Kidney (tissue), 14 donors: ENCODE data around the gene DLGAP3. TPM values are rescaled to one million over a fixed set of nuclear protein-coding genes. Genes with fewer than 3 reads are reported as not detected.

Source experiments
- DNase-seq, 5 donors: peaks; one replicate each; pipeline ENCODE4 v3.0.0-alpha.2; 2013 to 2020
- FAIRE-seq: peaks from 2 replicates; lab custom pipeline; 2012; peaks lifted over from hg19 to GRCh38; lab: Jason Lieb, UNC
- H3K27ac ChIP-seq, 2 donors: one replicate each; pipeline ENCODE4 v1.7.0; 2013; ENCODE audit warnings: low read depth in 2 of 2, low read length in 2 of 2, inconsistent platforms in 1 of 2
- H3K27me3 ChIP-seq: one replicate; pipeline ENCODE4 v1.7.1; 2013; ENCODE audit warnings: low read length, inconsistent platforms; ENCODE audit not compliant: control insufficient read depth, insufficient read depth
- H3K36me3 ChIP-seq, 3 donors: one replicate each; pipeline versions ENCODE4 v1.7.0 to v1.7.1; 2013; ENCODE audit warnings: low read length in 3 of 3, control low read depth in 1 of 3, inconsistent platforms in 1 of 3; ENCODE audit not compliant: insufficient read depth in 3 of 3, control insufficient read depth in 2 of 3
- H3K4me1 ChIP-seq, 3 donors: one replicate each; pipeline versions ENCODE4 v1.7.0 to v1.7.1; 2013; ENCODE audit warnings: low read length in 3 of 3, inconsistent platforms in 1 of 3, low read depth in 1 of 3; ENCODE audit not compliant: control insufficient read depth in 2 of 3, insufficient read depth in 2 of 3
- H3K4me3 ChIP-seq, 3 donors: one replicate each; pipeline versions ENCODE4 v1.7.0 to v1.8.1; 2013; ENCODE audit warnings: low read length in 3 of 3, control low read depth in 1 of 3, inconsistent platforms in 1 of 3
- H3K9ac ChIP-seq, 3 donors: one replicate each; pipeline versions ENCODE4 v1.7.0 to v1.7.1; 2013; ENCODE audit warnings: low read length in 3 of 3, control low read depth in 1 of 3, inconsistent platforms in 1 of 3
- H3K9me3 ChIP-seq, 3 donors: one replicate each; pipeline versions ENCODE4 v1.7.0 to v1.7.1; 2013; ENCODE audit warnings: low read length in 3 of 3, control low read depth in 1 of 3, inconsistent platforms in 1 of 3; ENCODE audit not compliant: control insufficient read depth in 2 of 3, insufficient read depth in 1 of 3
- intact Hi-C: fragments of 100-400 bp; cut with DNase I; formaldehyde crosslinking; loops from one replicate; pipeline ENCODE4 v1.11.1; 2022
- polyA plus RNA-seq: library from polyadenylated mRNA; stranded (reverse); fragments of 350-450 nt; fragmentation: Illumina TruSeq; extraction: RNeasy Lipid Tissue Mini Kit (QIAGEN cat#74804); gene quantifications from one replicate; pipeline ENCODE4 v1.2.3, GENCODE V29; 2014; ENCODE audit warnings: low read depth, low replicate concordance; ENCODE audit not compliant: insufficient read depth
- total RNA-seq: library from RNA; stranded (reverse); fragmentation: NEBNext Ultra II Directional; extraction: Animal tissue kit (Norgen Biotek cat#: 25700); gene quantifications from one replicate; pipeline ENCODE4 v1.2.1, GENCODE V29; 2021
- TF ChIP-seq, protein P1 (sequence below): IDR thresholded peaks from 3 replicates; pipeline ENCODE4 v1.5.1; 2012; ENCODE audit warnings: mild to moderate bottlenecking, moderate library complexity, borderline replicate concordance; ENCODE audit not compliant: insufficient read depth; ENCODE audit errors: extremely low read depth
- donor health status: control.
- donor health status: control.
- donor health status: control.
- donor health status: control.
- donor health status: control.
- donor health status: DM: yes; HTN: yes; CAD: no.
- donor health status: Normal renal cell carcinoma (clear cell type).

Gene DLGAP3
- total and polyA plus RNA-seq, 2 donors from 2014 or later, result 0.71 to 1.0 TPM

- intact Hi-C loops, result no loop called here
Observed at GRCh38 chr1:34904236-34905097, 25.0 kb downstream of the DLGAP3 start.

DNA sequence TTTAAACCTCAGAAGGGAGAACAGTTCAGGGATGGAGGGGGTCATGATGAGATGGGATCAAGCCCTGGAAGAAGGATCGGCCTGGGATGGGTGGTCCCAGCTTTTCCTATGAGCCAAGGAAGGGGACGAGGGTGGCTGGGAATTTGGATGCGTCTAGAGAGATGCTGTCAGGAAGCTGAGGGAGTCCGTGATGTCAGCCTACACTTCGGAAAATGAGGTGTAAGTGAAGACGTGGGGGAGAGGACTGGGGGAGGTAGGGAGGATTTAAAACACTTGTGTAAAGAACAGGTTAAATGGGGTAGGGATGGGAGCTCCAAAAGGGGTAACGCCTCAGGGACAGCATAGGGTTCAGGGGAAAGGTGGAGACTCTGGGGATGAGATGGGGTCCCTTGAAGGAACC, 27.5 kb downstream of the DLGAP3 start:
- intact Hi-C loops, result no loop called here
- FAIRE-seq, result no peak

More at GRCh38 chr1:34904236-34905097, 25.0 kb downstream of the DLGAP3 start:
- no peaks in the 10 kb centered on the region for H3K9me3 ChIP-seq
- no peaks in the 10 kb centered on the region for H3K27me3 ChIP-seq
- no peak overlapping the region for H3K4me3 ChIP-seq
- FAIRE-seq (no peak), DNase-seq (no peak)
- TF ChIP-seq, protein P1, sequence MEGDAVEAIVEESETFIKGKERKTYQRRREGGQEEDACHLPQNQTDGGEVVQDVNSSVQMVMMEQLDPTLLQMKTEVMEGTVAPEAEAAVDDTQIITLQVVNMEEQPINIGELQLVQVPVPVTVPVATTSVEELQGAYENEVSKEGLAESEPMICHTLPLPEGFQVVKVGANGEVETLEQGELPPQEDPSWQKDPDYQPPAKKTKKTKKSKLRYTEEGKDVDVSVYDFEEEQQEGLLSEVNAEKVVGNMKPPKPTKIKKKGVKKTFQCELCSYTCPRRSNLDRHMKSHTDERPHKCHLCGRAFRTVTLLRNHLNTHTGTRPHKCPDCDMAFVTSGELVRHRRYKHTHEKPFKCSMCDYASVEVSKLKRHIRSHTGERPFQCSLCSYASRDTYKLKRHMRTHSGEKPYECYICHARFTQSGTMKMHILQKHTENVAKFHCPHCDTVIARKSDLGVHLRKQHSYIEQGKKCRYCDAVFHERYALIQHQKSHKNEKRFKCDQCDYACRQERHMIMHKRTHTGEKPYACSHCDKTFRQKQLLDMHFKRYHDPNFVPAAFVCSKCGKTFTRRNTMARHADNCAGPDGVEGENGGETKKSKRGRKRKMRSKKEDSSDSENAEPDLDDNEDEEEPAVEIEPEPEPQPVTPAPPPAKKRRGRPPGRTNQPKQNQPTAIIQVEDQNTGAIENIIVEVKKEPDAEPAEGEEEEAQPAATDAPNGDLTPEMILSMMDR, result no peak
- H3K4me1 ChIP-seq, result no peaks in the 10 kb centered on the region
- no peak overlapping the region for H3K27ac ChIP-seq
- no peak overlapping the region for H3K9ac ChIP-seq
- no peaks in the 10 kb centered on the region for H3K36me3 ChIP-seq

GRCh38 chr1:34900775-34901502, 28.5 kb downstream of the DLGAP3 start:
- Histone ChIP-seq H3K4me3 (no peak overlapping the region), H3K4me1 (no peaks in the 10 kb centered on the region), H3K27ac (no peak overlapping the region), H3K36me3 (no peaks in the 10 kb centered on the region), H3K27me3 (no peaks in the 10 kb centered on the region), H3K9ac (no peak overlapping the region), H3K9me3 (no peaks in the 10 kb centered on the region)
- TF ChIP-seq, protein P1, result no peak
- FAIRE-seq, result no peak
- intact Hi-C loops, result no loop called here
- no peak for DNase-seq

More for the DNA sequence above, 27.5 kb downstream of the DLGAP3 start:
- DNase-seq, result no peak
- no peak overlapping the region for H3K9ac ChIP-seq
- H3K4me3 ChIP-seq, result no peak overlapping the region
- no peaks in the 10 kb centered on the region for H3K36me3 ChIP-seq
- no peak overlapping the region for H3K27ac ChIP-seq
- TF ChIP-seq, protein P1, result no peak
- H3K4me1 ChIP-seq, result no peaks in the 10 kb centered on the region
- no peaks in the 10 kb centered on the region for H3K27me3 ChIP-seq
- H3K9me3 ChIP-seq, result no peaks in the 10 kb centered on the region
